ENCODE measurements around the gene PTGIR.
"Not testable (repeated sequence)": the region's sequence is repeated elsewhere in the genome, so short reads cannot be mapped to it uniquely, and the experiment has no call there.

The PTGIR gene

GRCh38 chr19:46637224-46637623 lies 12.3 kb upstream of the PTGIR start:
- DNase-seq = peak; percentile 27

GRCh38 chr19:46635920-46636761 lies 11.3 kb upstream of the PTGIR start, which contains the start of gene GNG8:
Gene GNG8, minus strand, starts transcription at chr19:46636202. Its CDS starts 1,520 bp downstream, at chr19:46634682.
- DNase-seq = no peak

GRCh38 chr19:46634656-46635218 lies 9.8 kb upstream of the PTGIR start:
- DNase-seq = peak; percentile 21

GRCh38 chr19:46634045-46634655 lies 9.3 kb upstream of the PTGIR start:
- DNase-seq = peak; percentile 93

- DNase-seq = no peak
Measured at GRCh38 chr19:46633130-46633529, 8.2 kb upstream of the PTGIR start.

- DNase-seq = no peak
Measured at GRCh38 chr19:46631481-46631880, 6.6 kb upstream of the PTGIR start.

- DNase-seq = no peak
Measured at GRCh38 chr19:46630586-46631205, 5.8 kb upstream of the PTGIR start.

- DNase-seq = no peak
Measured at GRCh38 chr19:46629546-46630025, 4.7 kb upstream of the PTGIR start.

GRCh38 chr19:46628970-46629369 lies 4.1 kb upstream of the PTGIR start:
- not testable (repeated sequence) for DNase-seq

GRCh38 chr19:46626446-46626845 lies 1.6 kb upstream of the PTGIR start:
- no peak for DNase-seq

- no peak for DNase-seq
Measured at GRCh38 chr19:46625731-46626130, 842 bp upstream of the PTGIR start.

- no peak for DNase-seq
Measured at GRCh38 chr19:46623915-46624502, 880 bp downstream of the PTGIR start.

- no peak for DNase-seq
Measured at GRCh38 chr19:46622118-46622446, 2.8 kb downstream of the PTGIR start.

GRCh38 chr19:46621191-46622117 lies 3.4 kb downstream of the PTGIR start:
- DNase-seq = no peak

GRCh38 chr19:46620716-46621115 lies 4.2 kb downstream of the PTGIR start:
- DNase-seq = no peak

- DNase-seq = no peak
Measured at GRCh38 chr19:46620267-46620666, 4.6 kb downstream of the PTGIR start.

GRCh38 chr19:46618670-46619231 lies 6.1 kb downstream of the PTGIR start:
- no peak for DNase-seq

- DNase-seq = no peak
Measured at GRCh38 chr19:46617601-46618000, 7.3 kb downstream of the PTGIR start.

- DNase-seq = peak; percentile 55
Measured at GRCh38 chr19:46616631-46617322, 8.1 kb downstream of the PTGIR start.

- no peak for DNase-seq
Measured at GRCh38 chr19:46615966-46616365, 8.9 kb downstream of the PTGIR start.
